GM06990 (cell line): ENCODE data around the gene VEGFD.
A peak's percentile ranks its signal among the peaks of the same experiment; 100 is the strongest.

ENCODE experiments used
- DNase-seq: peaks from one replicate; pipeline ENCODE4 v3.0.0-alpha.2; 2011; ENCODE audit not compliant: insufficient read length; ENCODE audit errors: extremely low read depth
- H3K27me3 ChIP-seq: replicated peaks from 2 replicates; pipeline ENCODE4 v1.6.0; 2011; ENCODE audit warnings: low read length; ENCODE audit not compliant: control insufficient read depth, insufficient read depth
- H3K36me3 ChIP-seq: 2 replicates; pipeline ENCODE4 v1.5.1; 2011; ENCODE audit warnings: low read length; ENCODE audit not compliant: control insufficient read depth, insufficient read depth
- H3K4me3 ChIP-seq: replicated peaks from 2 replicates; pipeline ENCODE4 v1.5.1; 2011; ENCODE audit warnings: low read depth, mild to moderate bottlenecking, control low read depth, low read length
- TF ChIP-seq, protein P1 (sequence below): IDR thresholded peaks from 2 replicates; pipeline ENCODE4 v1.5.1; 2011; ENCODE audit warnings: low read length, control low read depth, mild to moderate bottlenecking, inconsistent platforms; ENCODE audit not compliant: insufficient read depth, poor library complexity, severe bottlenecking

VEGFD gene

DNA sequence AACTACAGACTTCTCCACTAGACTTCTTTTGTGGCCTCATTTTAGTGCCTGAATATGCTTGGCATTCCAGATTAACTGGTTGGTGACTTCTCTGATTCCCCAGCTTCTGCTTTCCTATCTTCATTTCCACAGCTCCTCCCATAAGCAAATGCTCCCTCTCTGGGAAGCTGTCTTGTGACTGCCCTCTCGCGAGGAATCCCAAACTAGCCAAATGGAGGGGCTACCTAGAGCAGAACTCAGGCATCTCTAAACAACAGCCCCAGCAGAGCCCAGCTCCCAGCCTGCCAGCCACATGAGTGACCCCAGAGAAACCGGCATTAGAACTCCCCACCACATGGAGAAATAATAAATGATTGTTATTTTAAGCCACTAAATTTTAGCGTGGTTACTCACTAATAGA is 7.6 kb upstream of the VEGFD start:
- DNase-seq: no peak
- TF ChIP-seq, protein P1, sequence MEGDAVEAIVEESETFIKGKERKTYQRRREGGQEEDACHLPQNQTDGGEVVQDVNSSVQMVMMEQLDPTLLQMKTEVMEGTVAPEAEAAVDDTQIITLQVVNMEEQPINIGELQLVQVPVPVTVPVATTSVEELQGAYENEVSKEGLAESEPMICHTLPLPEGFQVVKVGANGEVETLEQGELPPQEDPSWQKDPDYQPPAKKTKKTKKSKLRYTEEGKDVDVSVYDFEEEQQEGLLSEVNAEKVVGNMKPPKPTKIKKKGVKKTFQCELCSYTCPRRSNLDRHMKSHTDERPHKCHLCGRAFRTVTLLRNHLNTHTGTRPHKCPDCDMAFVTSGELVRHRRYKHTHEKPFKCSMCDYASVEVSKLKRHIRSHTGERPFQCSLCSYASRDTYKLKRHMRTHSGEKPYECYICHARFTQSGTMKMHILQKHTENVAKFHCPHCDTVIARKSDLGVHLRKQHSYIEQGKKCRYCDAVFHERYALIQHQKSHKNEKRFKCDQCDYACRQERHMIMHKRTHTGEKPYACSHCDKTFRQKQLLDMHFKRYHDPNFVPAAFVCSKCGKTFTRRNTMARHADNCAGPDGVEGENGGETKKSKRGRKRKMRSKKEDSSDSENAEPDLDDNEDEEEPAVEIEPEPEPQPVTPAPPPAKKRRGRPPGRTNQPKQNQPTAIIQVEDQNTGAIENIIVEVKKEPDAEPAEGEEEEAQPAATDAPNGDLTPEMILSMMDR: no peak
- no peaks in the 10 kb centered on the region for H3K27me3 ChIP-seq
- H3K36me3 ChIP-seq: no peaks in the 10 kb centered on the region
- no peak overlapping the region for H3K4me3 ChIP-seq

DNA sequence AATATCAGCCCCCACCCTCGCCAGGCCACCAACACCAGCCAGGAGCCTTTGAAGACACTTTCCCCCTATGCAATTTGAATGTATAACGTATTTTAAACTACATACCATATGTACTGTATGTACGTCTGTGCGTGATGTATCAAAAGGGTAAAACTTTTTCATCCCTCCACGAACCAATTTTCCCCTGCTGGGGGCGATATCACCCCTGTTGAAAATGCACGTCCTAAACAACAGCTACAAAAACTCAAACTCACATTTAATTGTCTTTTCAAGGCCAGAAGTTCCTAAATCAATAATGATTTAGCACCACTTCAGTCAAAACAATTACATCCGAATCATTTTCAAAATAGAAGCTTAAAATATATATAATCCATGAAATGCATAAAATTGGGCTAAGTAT is 1.4 kb downstream of the VEGFD start:
- TF ChIP-seq, protein P1: peak; percentile 15
- no peaks in the 10 kb centered on the region for H3K36me3 ChIP-seq
- no peak for DNase-seq
- H3K27me3 ChIP-seq: no peaks in the 10 kb centered on the region; the same call in 1 of the 2 replicates
- H3K4me3 ChIP-seq: no peak overlapping the region

DNA sequence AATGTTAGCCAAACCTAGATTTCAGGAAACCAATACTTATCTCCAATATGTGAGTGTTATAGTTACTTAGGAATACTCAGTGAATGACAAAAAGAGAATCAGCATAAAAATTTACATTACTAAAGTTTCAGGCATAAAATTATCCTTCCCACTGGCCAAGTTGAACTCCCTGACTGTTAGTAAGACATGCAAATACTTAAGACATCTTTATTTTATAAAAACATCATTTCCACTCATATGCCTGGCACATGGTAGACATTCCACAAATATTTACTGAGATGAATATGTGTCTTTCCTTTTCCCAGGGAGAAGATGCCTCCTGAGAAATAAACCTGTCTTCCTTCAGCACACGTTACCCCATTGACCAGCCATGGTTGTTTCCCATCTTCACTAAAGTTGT is 7.3 kb downstream of the VEGFD start:
- no peak overlapping the region for H3K4me3 ChIP-seq
- no peaks in the 10 kb centered on the region for H3K36me3 ChIP-seq
- DNase-seq: no peak
- TF ChIP-seq, protein P1: no peak
- H3K27me3 ChIP-seq: no peaks in the 10 kb centered on the region; the same call in 1 of the 2 replicates

DNA sequence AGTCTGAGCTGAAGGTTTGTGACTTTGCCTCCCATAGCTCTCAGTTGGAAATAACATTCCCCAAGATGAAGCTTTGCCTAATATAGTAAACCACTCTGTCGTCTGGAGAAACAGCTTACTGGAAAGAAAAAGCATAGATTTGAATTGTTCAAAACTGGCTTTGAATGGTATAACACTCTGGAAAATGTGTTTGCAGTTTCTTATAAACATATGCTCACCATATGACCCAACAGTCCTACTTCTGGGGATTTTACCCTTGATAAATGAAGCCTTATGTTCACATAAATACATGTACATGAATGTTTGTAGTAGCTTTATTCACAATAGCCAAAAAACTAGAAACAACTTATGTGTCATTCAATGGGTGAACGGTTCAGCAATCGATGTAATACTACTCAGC is 10.2 kb downstream of the VEGFD start:
- no peaks in the 10 kb centered on the region for H3K27me3 ChIP-seq
- no peak for DNase-seq
- H3K36me3 ChIP-seq: no peaks in the 10 kb centered on the region
- no peak overlapping the region for H3K4me3 ChIP-seq
- TF ChIP-seq, protein P1: no peak

DNA sequence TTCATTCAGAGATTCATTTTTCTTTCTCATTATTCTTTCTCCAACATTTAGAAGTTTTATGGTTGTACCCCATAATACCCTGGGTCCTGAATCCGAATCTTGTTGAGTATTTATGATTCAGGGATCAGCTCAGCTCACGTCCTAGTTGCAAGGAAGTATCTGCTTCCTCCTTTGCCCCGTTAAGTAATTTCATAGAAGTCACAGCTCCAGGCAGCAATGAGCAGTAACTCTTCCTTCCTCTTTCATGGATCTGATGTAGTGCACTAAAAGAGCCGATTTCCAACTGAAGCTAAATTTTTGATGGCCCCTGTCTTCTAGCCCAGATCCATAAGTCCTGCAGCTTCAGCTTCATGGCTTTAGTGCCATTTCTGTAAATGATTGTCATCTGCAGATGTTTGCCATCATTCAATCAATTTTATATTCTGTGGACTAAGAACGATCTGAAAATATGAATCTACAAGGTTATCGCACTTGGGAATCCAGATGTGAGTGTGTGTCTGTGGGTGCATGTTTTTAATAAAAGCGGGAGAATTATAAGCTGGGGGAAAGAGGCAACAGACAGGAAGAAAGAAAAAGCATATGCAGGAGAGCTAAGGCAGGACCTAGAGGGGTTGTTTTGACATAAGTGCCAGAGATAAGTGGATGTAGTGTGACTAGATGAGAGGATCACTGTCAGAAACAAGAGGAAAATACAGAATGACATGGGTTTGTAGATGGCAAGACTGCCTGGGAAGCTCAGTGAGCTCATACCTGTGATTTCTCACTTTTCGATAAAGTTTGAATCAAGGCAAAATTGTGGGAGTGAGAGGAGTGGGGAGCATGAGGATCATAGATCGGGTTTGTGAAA is 17.5 kb downstream of the VEGFD start:
- no peaks in the 10 kb centered on the region; the same call in 1 of the 2 replicates for H3K27me3 ChIP-seq
- DNase-seq: no peak
- no peaks in the 10 kb centered on the region for H3K36me3 ChIP-seq
- H3K4me3 ChIP-seq: no peak overlapping the region
- TF ChIP-seq, protein P1: no peak
